Measurements from ENCODE around the gene CSE1L. TPM values are rescaled to one million over a fixed set of nuclear protein-coding genes. Genes with fewer than 3 reads are reported as not detected.
"Not testable (repeated sequence)": the region's sequence is repeated elsewhere in the genome, so short reads cannot be mapped to it uniquely, and the experiment has no call there.

Gene CSE1L
- total RNA-seq, 1 donor from 2014 or later, result 19.6 TPM

- ATAC-seq, result peak; percentile 38
Observed at GRCh38 chr20:49054056-49054643, 8.0 kb downstream of the CSE1L start.

GRCh38 chr20:49063279-49063678 is 17.2 kb downstream of the CSE1L start:
- DNase-seq (ENCODE audit: low spot score) (no peak), ATAC-seq (no peak)

More at GRCh38 chr20:49054056-49054643, 8.0 kb downstream of the CSE1L start:
- no peak for DNase-seq (ENCODE audit: low spot score)

- DNase-seq (ENCODE audit: low spot score) (no peak), ATAC-seq (no peak)
Observed at GRCh38 chr20:49074521-49074920, 28.4 kb downstream of the CSE1L start.

GRCh38 chr20:49078310-49078709 is 32.2 kb downstream of the CSE1L start:
- no peak for ATAC-seq
- no peak for DNase-seq (ENCODE audit: low spot score)

- ATAC-seq, result not testable (repeated sequence)
Observed at GRCh38 chr20:49082295-49082694, 36.2 kb downstream of the CSE1L start.

GRCh38 chr20:49091104-49091503 is 45.0 kb downstream of the CSE1L start:
- DNase-seq (ENCODE audit: low spot score) (no peak), ATAC-seq (no peak)

More at GRCh38 chr20:49082295-49082694, 36.2 kb downstream of the CSE1L start:
- not testable (repeated sequence) for DNase-seq (ENCODE audit: low spot score)

GRCh38 chr20:49091762-49092161 is 45.6 kb downstream of the CSE1L start:
- ATAC-seq (peak; percentile 96), DNase-seq (ENCODE audit: low spot score) (no peak)

GRCh38 chr20:49096203-49096730 is 50.2 kb downstream of the CSE1L start:
- no peak for DNase-seq (ENCODE audit: low spot score)
- no peak for ATAC-seq

GRCh38 chr20:49097159-49097558 is 51.0 kb downstream of the CSE1L start:
- ATAC-seq (peak; percentile 20), DNase-seq (ENCODE audit: low spot score) (no peak)

- DNase-seq (ENCODE audit: low spot score) (no peak), ATAC-seq (no peak)
Observed at GRCh38 chr20:49098136-49098535, 52.0 kb downstream of the CSE1L start.

- no peak for DNase-seq (ENCODE audit: low spot score)
Observed at GRCh38 chr20:49099011-49099410, 52.9 kb downstream of the CSE1L start.

GRCh38 chr20:49100292-49100691 is 54.2 kb downstream of the CSE1L start:
- DNase-seq (ENCODE audit: low spot score); ATAC-seq: not testable (repeated sequence)

More at GRCh38 chr20:49099011-49099410, 52.9 kb downstream of the CSE1L start:
- ATAC-seq, result no peak

GRCh38 chr20:49100972-49101371 is 54.9 kb downstream of the CSE1L start:
- ATAC-seq (peak; percentile 53), DNase-seq (ENCODE audit: low spot score) (no peak)

- no peak for DNase-seq (ENCODE audit: low spot score)
- ATAC-seq, result peak; percentile 14
Observed at GRCh38 chr20:49103019-49103418, 56.9 kb downstream of the CSE1L start.

GRCh38 chr20:49103647-49104364 is 57.7 kb downstream of the CSE1L start:
- no peak for DNase-seq (ENCODE audit: low spot score)
- no peak for ATAC-seq

- ATAC-seq, result no peak
- no peak for DNase-seq (ENCODE audit: low spot score)
Observed at GRCh38 chr20:49104365-49104648, 58.2 kb downstream of the CSE1L start.

- ATAC-seq; DNase-seq (ENCODE audit: low spot score): not testable (repeated sequence)
Observed at GRCh38 chr20:49104979-49105547, 59.0 kb downstream of the CSE1L start.

GRCh38 chr20:49106328-49106727 is 60.2 kb downstream of the CSE1L start:
- ATAC-seq, result no peak
- DNase-seq (ENCODE audit: low spot score), result no peak

GRCh38 chr20:49110767-49111694 is 64.9 kb downstream of the CSE1L start:
- no peak for ATAC-seq
- no peak for DNase-seq (ENCODE audit: low spot score)

- ATAC-seq (no peak), DNase-seq (ENCODE audit: low spot score) (no peak)
Observed at GRCh38 chr20:49112596-49113274, 66.6 kb downstream of the CSE1L start.
